K562 (cell line): ENCODE data around the gene PLEKHN1. TPM values are rescaled to one million over a fixed set of nuclear protein-coding genes. Genes with fewer than 3 reads are reported as not detected.

Experiments used
- ATAC-seq: fragments of 200-7000 bp; cut with Tn5 transposase; 3 replicates; pipeline ENCODE4 v1.9.1; 2020; ENCODE audit warnings: moderate library complexity
- BruUV-seq: library from RNA; stranded (reverse); fragments of 400-500 nt; replicated peaks from 2 replicates; lab custom pipeline; 2021; lab: Mats Ljungman, UMichigan
- CTCF ChIA-PET: fragments of 300-600 bp; formaldehyde crosslinking; extraction: SDS; loops from one replicate; lab custom pipeline; 2021; ENCODE audit warnings: low intra/inter-chr PET ratio; lab: Yijun Ruan, JAX
- POLR2A ChIA-PET: fragments of 300-600, 350-650 bp; sonication (Branson Sonifier 250); formaldehyde crosslinking; extraction: SDS; loops from one replicate; lab custom pipeline; 2021; ENCODE audit warnings: antibody characterized with exemption, inconsistent platforms; lab: Yijun Ruan, JAX
- DNase-seq, 4 experiments: peaks; one replicate each; pipeline versions ENCODE4 v3.0.0 to v3.0.0-alpha.2; 2011 to 2018; ENCODE audit warnings: low spot score in 3 of 4, mixed read lengths in 3 of 4; ENCODE audit errors: extremely low read depth in 1 of 4
- FAIRE-seq: peaks from 2 replicates; lab custom pipeline; 2011; peaks lifted over from hg19 to GRCh38; lab: Jason Lieb, UNC
- H2AFZ ChIP-seq: 2 replicates; pipeline ENCODE4 v1.6.0; 2011; ENCODE audit warnings: low read depth, low read length, control low read depth, inconsistent platforms
- H3K27ac ChIP-seq: fragments of 200-600 bp; 3 replicates; pipeline ENCODE4 v1.8.0; 2011; ENCODE audit warnings: low read depth, mild to moderate bottlenecking, control low read depth, inconsistent platforms, low read length, moderate library complexity, mixed read lengths; ENCODE audit errors: extremely low read depth
- H3K27me3 ChIP-seq, 2 experiments: fragments of 300-600 bp in 1 of 2; 2 replicates in 1 of 2; 3 replicates in 1 of 2; pipeline versions ENCODE4 v1.6.0 to v1.8.0; 2011; ENCODE audit warnings: inconsistent platforms in 2 of 2, low read length in 2 of 2, mild to moderate bottlenecking in 1 of 2, mixed read lengths in 1 of 2, moderate library complexity in 1 of 2; ENCODE audit not compliant: control insufficient read depth in 2 of 2, insufficient read depth in 2 of 2
- H3K36me3 ChIP-seq: fragments of 300-600 bp; 3 replicates; pipeline ENCODE4 v1.8.0; 2011; ENCODE audit warnings: mild to moderate bottlenecking, low read length, inconsistent platforms; ENCODE audit not compliant: control insufficient read depth, insufficient read depth
- H3K4me1 ChIP-seq, 2 experiments: fragments of 200-600 bp in 1 of 2; replicated peaks in 1 of 2; 2 replicates in 1 of 2; 3 replicates in 1 of 2; pipeline versions ENCODE4 v1.5.1 to v1.8.0; 2011; ENCODE audit warnings: inconsistent platforms in 2 of 2, low read length in 2 of 2, mild to moderate bottlenecking in 1 of 2, mixed read lengths in 1 of 2, moderate library complexity in 1 of 2; ENCODE audit not compliant: control insufficient read depth in 2 of 2, insufficient read depth in 2 of 2
- H3K4me2 ChIP-seq: 2 replicates; pipeline ENCODE4 v1.6.1; 2011; ENCODE audit warnings: low read length, control low read depth, inconsistent platforms, mixed read lengths; ENCODE audit not compliant: insufficient read depth
- H3K4me3 ChIP-seq: fragments of 200-600 bp; sonication (generic), shearing (Covaris generic); 2 replicates; pipeline ENCODE4 v1.5.1; 2016; ENCODE audit warnings: control low read depth, inconsistent platforms
- H3K79me2 ChIP-seq: fragments of 200-600 bp; 3 replicates; pipeline ENCODE4 v1.8.0; 2011; ENCODE audit warnings: low read length, inconsistent platforms; ENCODE audit not compliant: control insufficient read depth, insufficient read depth
- H3K9ac ChIP-seq, 2 experiments: 2 replicates each; pipeline versions ENCODE4 v1.6.0 to v1.6.1; 2011; ENCODE audit warnings: low read depth in 2 of 2, low read length in 2 of 2, control low read depth in 1 of 2, inconsistent platforms in 1 of 2, mild to moderate bottlenecking in 1 of 2, mixed read lengths in 1 of 2; ENCODE audit not compliant: insufficient read depth in 1 of 2
- H3K9me1 ChIP-seq: one replicate; pipeline ENCODE4 v1.6.0; 2011; ENCODE audit warnings: inconsistent platforms, mild to moderate bottlenecking, low read length, moderate library complexity; ENCODE audit not compliant: control insufficient read depth, insufficient read depth
- H3K9me3 ChIP-seq: replicated peaks from 2 replicates; pipeline ENCODE4 v1.5.1; 2011; ENCODE audit warnings: low read depth, low read length, inconsistent platforms; ENCODE audit not compliant: control insufficient read depth, insufficient read depth
- H4K20me1 ChIP-seq: replicated peaks from 2 replicates; pipeline ENCODE4 v1.6.1; 2011; ENCODE audit warnings: low read length, inconsistent platforms, mixed read lengths; ENCODE audit not compliant: control insufficient read depth, insufficient read depth
- TAF15 ChIP-seq: fragments of 200-400 bp; formaldehyde crosslinking; IDR thresholded peaks from 2 replicates; pipeline ENCODE4 v1.6.1; 2017; ENCODE audit warnings: mild to moderate bottlenecking, low read depth, low read length, moderate library complexity
- WGBS: fragments of 100-300 bp; shearing (Covaris generic); methylation state at CpG from one replicate; pipeline ENCODE4 v1.1.6; 2016; ENCODE audit warnings: low coverage, mixed read lengths; ENCODE audit not compliant: insufficient coverage; ENCODE audit errors: missing lambda C conversion rate; 5-methylcytosine and 5-hydroxymethylcytosine counted together
- in situ Hi-C: fragments of 300-500 bp; cut with MboI; formaldehyde crosslinking; loops from 4 replicates; pipeline ENCODE4 v1.15.0; 2018; ENCODE audit warnings: inconsistent platforms, mixed read lengths
- intact Hi-C: fragments of 100-400 bp; cut with micrococcal nuclease; formaldehyde crosslinking; loops from 2 replicates; pipeline ENCODE4 v1.14.2; 2022
- polyA plus RNA-seq, 8 experiments: library from polyadenylated mRNA; depleted of rRNA in 4 of 8; stranded (reverse) in 5 of 8; unstranded in 3 of 8; fragments of >200 nt; fragmentation: Nextera tagmentation in 2 of 8; fragmentation: Illumina TruSeq in 1 of 8; extraction: Ambion mirVana in 2 of 8; extraction: Trizol in 1 of 8; gene quantifications; 2 replicates each; pipeline versions ENCODE4 v1.2.1 to v1.2.3, GENCODE V29; 2011 to 2014; ENCODE audit warnings: inconsistent platforms in 1 of 8, missing spikeins in 1 of 8
- total RNA-seq, 7 experiments: library from RNA; depleted of rRNA in 6 of 7; stranded (reverse); fragments of >200 nt in 6 of 7; fragmentation: Illumina TruSeq in 2 of 7; extraction: Trizol in 2 of 7; gene quantifications; 2 replicates each; pipeline versions ENCODE4 v1.2.1 to v1.2.3, GENCODE V29; 2011 to 2021; ENCODE audit warnings: low replicate concordance in 1 of 7
- TF ChIP-seq, protein P1 (sequence below): IDR thresholded peaks from 2 replicates; pipeline ENCODE4 v1.6.1; 2016; ENCODE audit warnings: missing genetic modification characterization, missing compliant biosample characterization

PLEKHN1 gene
- total and polyA plus RNA-seq, 9 of the 15 experiments (the other 6 are each of a cell fraction or from before 2014, with no cell fraction given) = 0.07 to 1.5 (median 0.13) TPM; not detected in 2

DNA sequence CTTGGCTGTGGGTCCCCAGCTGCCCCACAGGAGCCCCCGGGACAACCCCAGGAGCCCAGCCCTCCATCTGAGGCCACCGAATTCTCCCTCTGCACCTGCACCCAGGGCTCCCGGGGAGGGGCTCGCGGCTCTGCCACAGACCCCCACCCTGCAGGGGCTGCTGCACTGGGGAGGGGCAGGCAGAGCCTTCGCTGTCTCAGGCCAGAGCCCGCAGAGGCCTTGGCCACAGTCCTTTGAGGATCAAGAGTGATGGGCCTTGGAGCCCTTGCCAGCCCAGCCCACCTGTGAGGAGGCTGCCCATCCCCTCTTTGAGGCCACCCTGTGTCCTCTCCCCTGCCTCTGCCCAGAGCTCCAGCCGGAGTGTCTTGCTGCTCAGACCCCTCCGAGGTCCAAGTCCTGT lies 9.1 kb downstream of the PLEKHN1 start:
- 9% methylated on average over 9 of the region's 9 CpGs for WGBS
- no peaks in the 10 kb centered on the region for H3K9me3 ChIP-seq
- no peak overlapping the region for H3K4me3 ChIP-seq
- H3K36me3 ChIP-seq = no peaks in the 10 kb centered on the region
- peaks cover 7% of the 10 kb centered on the region; the same call in 1 of the 2 replicates for H4K20me1 ChIP-seq
- no peak overlapping the region for H2AFZ ChIP-seq
- ATAC-seq (no peak), DNase-seq (no peak), FAIRE-seq (no peak)
- no peak overlapping the region for H3K27ac ChIP-seq
- H3K9me1 ChIP-seq = no peaks in the 10 kb centered on the region
- H3K4me2 ChIP-seq = no peak overlapping the region
- intact Hi-C loops = no loop called here
- BruUV-seq = no TSS peak
- POLR2A ChIA-PET = interaction anchor here (2.2 kb wide), 1 partner anchor 8 kb away, joined by 10 read pairs; the partner anchor contains the start of gene PLEKHN1
- no peak for TF ChIP-seq TAF15
- TF ChIP-seq, protein P1, sequence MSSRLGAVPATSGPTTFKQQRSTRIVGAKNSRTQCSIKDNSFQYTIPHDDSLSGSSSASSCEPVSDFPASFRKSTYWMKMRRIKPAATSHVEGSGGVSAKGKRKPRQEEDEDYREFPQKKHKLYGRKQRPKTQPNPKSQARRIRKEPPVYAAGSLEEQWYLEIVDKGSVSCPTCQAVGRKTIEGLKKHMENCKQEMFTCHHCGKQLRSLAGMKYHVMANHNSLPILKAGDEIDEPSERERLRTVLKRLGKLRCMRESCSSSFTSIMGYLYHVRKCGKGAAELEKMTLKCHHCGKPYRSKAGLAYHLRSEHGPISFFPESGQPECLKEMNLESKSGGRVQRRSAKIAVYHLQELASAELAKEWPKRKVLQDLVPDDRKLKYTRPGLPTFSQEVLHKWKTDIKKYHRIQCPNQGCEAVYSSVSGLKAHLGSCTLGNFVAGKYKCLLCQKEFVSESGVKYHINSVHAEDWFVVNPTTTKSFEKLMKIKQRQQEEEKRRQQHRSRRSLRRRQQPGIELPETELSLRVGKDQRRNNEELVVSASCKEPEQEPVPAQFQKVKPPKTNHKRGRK (tag) = 0 out of 2 replicates have a peak, but pooled peaks have one; percentile 25
- H3K4me1 ChIP-seq = peaks cover 0 to 82% of the 10 kb centered on the region in 2 experiments; a peak in 3 of 5 replicates
- CTCF ChIA-PET = interaction anchor here (1.5 kb wide), 1 partner anchor 106 kb away, joined by 5 read pairs; no protein-coding TSS in a partner anchor
- H3K9ac ChIP-seq = no peak overlapping the region; a peak in 1 of 4 replicates
- peaks cover 8 to 60% of the 10 kb centered on the region in 2 experiments; a peak in 4 of 5 replicates for H3K27me3 ChIP-seq
- in situ Hi-C loops = no loop called here
- H3K79me2 ChIP-seq = no peaks in the 10 kb centered on the region
